HG02870 (cell line): ENCODE results near the gene ZNF366.
A peak's percentile ranks its signal among the peaks of the same experiment; 100 is the strongest.

Experiments
- ATAC-seq: cut with Tn5 transposase; IDR thresholded peaks from one replicate; pipeline ENCODE4 v1.9.1; 2021; ENCODE audit warnings: mild to moderate bottlenecking, moderate library complexity; ENCODE audit not compliant: unreplicated experiment

Gene ZNF366

GRCh38 chr5:72470826-72471225 lies 36.4 kb downstream of the ZNF366 start:
- no peak for ATAC-seq

- no peak for ATAC-seq
Observed at GRCh38 chr5:72468606-72469005, 38.6 kb downstream of the ZNF366 start.

GRCh38 chr5:72468024-72468423 lies 39.2 kb downstream of the ZNF366 start:
- no peak for ATAC-seq

GRCh38 chr5:72467461-72467860 lies 39.7 kb downstream of the ZNF366 start:
- ATAC-seq: no peak

GRCh38 chr5:72465601-72466563 lies 41.3 kb downstream of the ZNF366 start:
- ATAC-seq: peak; percentile 65

- peak; percentile 31 for ATAC-seq
Observed at GRCh38 chr5:72465066-72465465, 42.1 kb downstream of the ZNF366 start.

- ATAC-seq: no peak
Observed at GRCh38 chr5:72464071-72464470, 43.1 kb downstream of the ZNF366 start.

GRCh38 chr5:72463449-72464052 lies 43.7 kb downstream of the ZNF366 start:
- ATAC-seq: no peak

- ATAC-seq: no peak
Observed at GRCh38 chr5:72460413-72460812, 46.8 kb downstream of the ZNF366 start.

GRCh38 chr5:72459913-72460312 lies 47.3 kb downstream of the ZNF366 start:
- ATAC-seq: no peak

- no peak for ATAC-seq
Observed at GRCh38 chr5:72459089-72459661, 48.0 kb downstream of the ZNF366 start.

- ATAC-seq: no peak
Observed at GRCh38 chr5:72458407-72458806, 48.8 kb downstream of the ZNF366 start.

- no peak for ATAC-seq
Observed at GRCh38 chr5:72457491-72457890, 49.7 kb downstream of the ZNF366 start.

- ATAC-seq: no peak
Observed at GRCh38 chr5:72456391-72457074, 50.7 kb downstream of the ZNF366 start.

GRCh38 chr5:72455476-72455875 lies 51.7 kb downstream of the ZNF366 start:
- ATAC-seq: no peak

GRCh38 chr5:72454996-72455395 lies 52.2 kb downstream of the ZNF366 start:
- ATAC-seq: no peak

GRCh38 chr5:72453246-72453775 lies 53.9 kb downstream of the ZNF366 start:
- ATAC-seq: no peak

GRCh38 chr5:72452515-72453245 lies 54.5 kb downstream of the ZNF366 start:
- no peak for ATAC-seq

- ATAC-seq: no peak
Observed at GRCh38 chr5:72451741-72452505, 55.3 kb downstream of the ZNF366 start.

- no peak for ATAC-seq
Observed at GRCh38 chr5:72448368-72448767, 58.8 kb downstream of the ZNF366 start.
